OCI-LY3 (cell line): ENCODE data around the gene SLC4A5.

Source experiments
- CTCF ChIP-seq: fragments of 200-600, 300-600 bp; sonication (generic); IDR thresholded peaks from 2 replicates; pipeline ENCODE4 v1.5.1; 2014; ENCODE audit warnings: antibody characterized with exemption, low read length, low read depth
- EZH2phosphoT487 ChIP-seq: fragments of 200-600 bp; shearing (Covaris generic); IDR thresholded peaks from 2 replicates; pipeline ENCODE4 v1.6.1; 2018; ENCODE audit warnings: antibody characterized with exemption, mixed run types, low read depth

- TF ChIP-seq CTCF (no peak), EZH2phosphoT487 (no peak)
Observed at GRCh38 chr2:74345272-74345943, 2.2 kb upstream of the SLC4A5 start.
